KMS-11 (cell line): ENCODE measurements around the gene DNAJC28.

Experiments
- H2AFZ ChIP-seq: fragments of 200-600 bp; sonication (generic); 2 replicates; pipeline ENCODE4 v1.6.1; 2016; ENCODE audit warnings: antibody characterized with exemption, mixed run types, low read depth
- H3K27ac ChIP-seq: fragments of 200-600 bp; sonication (generic); 2 replicates; pipeline ENCODE4 v1.6.1; 2016; ENCODE audit warnings: mild to moderate bottlenecking, mixed run types
- H3K27me3 ChIP-seq: fragments of 200-600 bp; sonication (generic); 2 replicates; pipeline ENCODE4 v1.6.1; 2017; ENCODE audit warnings: mild to moderate bottlenecking, low read depth, mixed run types, moderate library complexity; ENCODE audit not compliant: insufficient read depth
- H3K36me3 ChIP-seq: fragments of 200-600 bp; sonication (generic); 2 replicates; pipeline ENCODE4 v1.6.1; 2017; ENCODE audit warnings: mild to moderate bottlenecking, mixed run types; ENCODE audit not compliant: insufficient read depth
- H3K4me1 ChIP-seq: fragments of 200-600 bp; sonication (generic); 2 replicates; pipeline ENCODE4 v1.6.1; 2016; ENCODE audit warnings: mild to moderate bottlenecking, low read depth, mixed run types; ENCODE audit not compliant: poor library complexity, severe bottlenecking
- H3K4me2 ChIP-seq: fragments of 200-600 bp; sonication (generic); 2 replicates; pipeline ENCODE4 v1.7.0; 2016; ENCODE audit warnings: mild to moderate bottlenecking, mixed run types
- H3K4me3 ChIP-seq: fragments of 200-600 bp; sonication (generic); IDR thresholded peaks from 2 replicates; pipeline ENCODE4 v1.6.1; 2017; ENCODE audit warnings: low read depth, low read length, mixed read lengths; ENCODE audit not compliant: insufficient read depth
- H3K79me2 ChIP-seq: fragments of 200-600 bp; sonication (generic); 2 replicates; pipeline ENCODE4 v1.6.1; 2016; ENCODE audit warnings: low read depth, mixed run types; ENCODE audit not compliant: insufficient read depth
- H3K9ac ChIP-seq: fragments of 200-600 bp; sonication (generic); 2 replicates; pipeline ENCODE4 v1.6.1; 2016; ENCODE audit warnings: mild to moderate bottlenecking, mixed run types
- H4K20me1 ChIP-seq: fragments of 200-600 bp; sonication (generic); 2 replicates; pipeline ENCODE4 v1.6.1; 2016; ENCODE audit warnings: mild to moderate bottlenecking, mixed run types; ENCODE audit not compliant: insufficient read depth
- TF ChIP-seq, protein P1 (sequence below): fragments of 200-600 bp; sonication (generic); conservative IDR thresholded peaks from 2 replicates; pipeline ENCODE4 v1.6.1; 2017; ENCODE audit warnings: low read depth, mild to moderate bottlenecking, antibody characterized with exemption, low read length, moderate library complexity, mixed read lengths

Gene DNAJC28

DNA sequence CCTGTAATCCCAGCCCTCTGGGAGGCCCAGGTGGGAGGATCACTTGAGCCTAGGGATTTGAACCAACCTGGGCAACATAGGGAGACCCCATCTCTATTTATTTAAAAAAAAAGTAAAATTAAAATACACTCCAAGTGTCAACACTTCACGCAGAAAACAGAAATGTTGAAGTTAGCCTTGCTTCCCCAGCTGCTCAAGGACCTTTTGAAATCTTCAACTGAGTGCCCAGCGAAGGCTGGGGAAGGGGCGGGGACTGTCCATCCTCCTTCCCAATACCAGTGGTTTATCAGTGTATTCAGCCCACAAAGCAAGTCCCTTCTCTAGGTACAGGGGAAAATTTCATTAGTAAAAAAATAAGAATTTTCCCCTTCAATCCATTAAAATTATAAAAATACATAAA is 2.2 kb upstream of the DNAJC28 start:
- Histone ChIP-seq H3K79me2 (no peaks in the 10 kb centered on the region), H3K27ac (no peak overlapping the region), H3K36me3 (no peaks in the 10 kb centered on the region), H3K4me1 (peaks cover 15% of the 10 kb centered on the region), H3K9ac (no peak overlapping the region), H3K27me3 (no peaks in the 10 kb centered on the region; the same call in 1 of the 2 replicates), H2AFZ (no peak overlapping the region), H4K20me1 (no peaks in the 10 kb centered on the region), H3K4me3 (no peak overlapping the region), H3K4me2 (no peak overlapping the region)
- TF ChIP-seq, protein P1, sequence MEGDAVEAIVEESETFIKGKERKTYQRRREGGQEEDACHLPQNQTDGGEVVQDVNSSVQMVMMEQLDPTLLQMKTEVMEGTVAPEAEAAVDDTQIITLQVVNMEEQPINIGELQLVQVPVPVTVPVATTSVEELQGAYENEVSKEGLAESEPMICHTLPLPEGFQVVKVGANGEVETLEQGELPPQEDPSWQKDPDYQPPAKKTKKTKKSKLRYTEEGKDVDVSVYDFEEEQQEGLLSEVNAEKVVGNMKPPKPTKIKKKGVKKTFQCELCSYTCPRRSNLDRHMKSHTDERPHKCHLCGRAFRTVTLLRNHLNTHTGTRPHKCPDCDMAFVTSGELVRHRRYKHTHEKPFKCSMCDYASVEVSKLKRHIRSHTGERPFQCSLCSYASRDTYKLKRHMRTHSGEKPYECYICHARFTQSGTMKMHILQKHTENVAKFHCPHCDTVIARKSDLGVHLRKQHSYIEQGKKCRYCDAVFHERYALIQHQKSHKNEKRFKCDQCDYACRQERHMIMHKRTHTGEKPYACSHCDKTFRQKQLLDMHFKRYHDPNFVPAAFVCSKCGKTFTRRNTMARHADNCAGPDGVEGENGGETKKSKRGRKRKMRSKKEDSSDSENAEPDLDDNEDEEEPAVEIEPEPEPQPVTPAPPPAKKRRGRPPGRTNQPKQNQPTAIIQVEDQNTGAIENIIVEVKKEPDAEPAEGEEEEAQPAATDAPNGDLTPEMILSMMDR, result no peak

DNA sequence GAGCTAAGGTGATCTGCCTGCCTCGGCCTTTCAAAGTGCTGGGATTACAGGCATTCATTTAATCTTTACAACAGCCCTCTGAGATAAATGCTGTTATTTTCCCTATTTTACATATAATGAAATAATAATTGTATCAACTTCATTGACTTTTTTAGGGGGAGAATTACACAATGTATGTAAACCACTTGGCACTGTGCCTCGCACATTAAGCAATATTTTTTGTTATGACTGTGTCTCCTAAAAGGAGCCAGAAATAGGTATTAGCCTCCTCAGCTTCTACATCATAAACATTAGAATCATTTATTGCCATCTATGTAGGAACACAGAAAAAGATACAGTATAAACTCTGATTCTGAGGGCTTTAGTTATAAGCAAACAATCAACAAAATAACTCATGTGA is 1.1 kb upstream of the DNAJC28 start:
- no peaks in the 10 kb centered on the region for H3K79me2 ChIP-seq
- no peaks in the 10 kb centered on the region for H3K36me3 ChIP-seq
- H3K27ac ChIP-seq, result no peak overlapping the region
- H2AFZ ChIP-seq, result peak overlapping the region; percentile 96; the same call in 1 of the 2 replicates
- H3K4me2 ChIP-seq, result peak overlapping the region; percentile 89; the same call in 1 of the 2 replicates
- no peaks in the 10 kb centered on the region for H4K20me1 ChIP-seq
- TF ChIP-seq, protein P1, result no peak
- H3K9ac ChIP-seq, result no peak overlapping the region
- H3K4me1 ChIP-seq, result peaks cover 15% of the 10 kb centered on the region
- no peaks in the 10 kb centered on the region; the same call in 1 of the 2 replicates for H3K27me3 ChIP-seq
- no peak overlapping the region for H3K4me3 ChIP-seq

DNA sequence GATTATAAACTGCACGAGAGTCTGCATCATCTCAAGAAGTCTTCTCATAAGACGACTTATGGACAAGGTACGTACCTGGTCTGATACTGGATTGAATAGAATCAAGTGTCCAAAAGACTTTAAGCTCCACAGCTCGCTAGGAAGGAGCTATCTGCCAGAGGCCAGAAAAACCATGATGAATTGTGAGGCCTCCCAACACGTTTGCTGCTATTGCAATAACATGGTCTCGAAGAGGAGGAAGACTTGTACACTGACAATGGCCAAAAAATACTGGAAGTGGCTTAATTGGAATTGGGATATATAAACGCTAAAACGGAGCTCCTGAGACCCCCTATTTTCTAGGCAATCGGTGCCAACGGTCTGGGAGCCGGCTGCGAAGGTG is 534 bp downstream of the DNAJC28 start:
- no peak overlapping the region for H3K27ac ChIP-seq
- H3K4me1 ChIP-seq, result peaks cover 15% of the 10 kb centered on the region
- H3K9ac ChIP-seq, result no peak overlapping the region; the same call in 1 of the 2 replicates
- peak overlapping the region; percentile 96 for H2AFZ ChIP-seq
- H3K4me2 ChIP-seq, result peak overlapping the region; percentile 89
- H4K20me1 ChIP-seq, result no peaks in the 10 kb centered on the region
- peak overlapping the region; percentile 15 for H3K4me3 ChIP-seq
- H3K36me3 ChIP-seq, result no peaks in the 10 kb centered on the region
- TF ChIP-seq, protein P1, result no peak
- no peaks in the 10 kb centered on the region for H3K79me2 ChIP-seq
- no peaks in the 10 kb centered on the region; the same call in 1 of the 2 replicates for H3K27me3 ChIP-seq

DNA sequence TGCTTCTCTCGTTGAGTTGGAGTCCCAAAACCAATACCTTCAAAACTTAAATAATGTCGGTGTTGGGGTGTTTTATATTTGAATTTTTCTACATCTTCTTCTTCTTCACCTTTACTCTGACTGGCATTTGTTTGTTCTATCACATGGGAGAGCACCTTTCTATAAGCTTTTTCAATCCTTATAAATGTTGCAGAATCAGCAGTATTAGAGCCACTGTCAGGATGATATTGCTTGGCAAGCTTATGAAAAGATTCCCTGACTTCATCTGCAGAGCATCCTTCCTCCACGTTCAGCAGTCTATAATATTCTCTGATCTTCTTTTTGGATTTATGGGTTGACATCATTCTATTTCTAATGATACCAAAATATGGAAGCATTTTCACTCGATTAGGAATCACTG is 2.6 kb downstream of the DNAJC28 start:
- TF ChIP-seq, protein P1, result no peak
- Histone ChIP-seq H3K9ac (no peak overlapping the region), H3K4me1 (peaks cover 15% of the 10 kb centered on the region)

DNA sequence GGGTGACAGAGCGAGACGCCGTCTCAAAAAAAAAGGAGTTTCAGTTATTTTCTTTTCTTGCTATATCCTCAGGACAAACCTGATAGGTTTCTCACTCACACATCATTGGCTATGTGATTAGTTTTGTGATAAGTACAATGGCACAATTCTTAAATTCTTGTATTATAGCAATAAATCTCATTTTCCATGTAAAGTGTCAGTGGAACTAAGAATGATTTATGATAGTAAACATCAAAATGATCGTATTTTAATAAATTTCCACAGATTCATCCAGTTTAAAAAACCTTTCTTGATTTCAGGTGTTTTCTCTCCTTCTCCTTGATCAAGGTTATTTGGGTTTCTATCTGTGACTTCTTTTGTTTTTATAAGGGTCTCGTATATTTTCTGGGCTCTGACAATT is 3.5 kb downstream of the DNAJC28 start:
- Histone ChIP-seq H3K36me3 (no peaks in the 10 kb centered on the region), H3K27ac (no peak overlapping the region), H3K9ac (no peak overlapping the region), H3K27me3 (no peaks in the 10 kb centered on the region), H3K4me1 (peaks cover 15% of the 10 kb centered on the region), H3K4me2 (no peak overlapping the region), H3K4me3 (no peak overlapping the region), H3K79me2 (no peaks in the 10 kb centered on the region), H2AFZ (no peak overlapping the region), H4K20me1 (no peaks in the 10 kb centered on the region)
- TF ChIP-seq, protein P1, result no peak

More for the DNA sequence above, 2.6 kb downstream of the DNAJC28 start:
- Histone ChIP-seq H3K4me2 (no peak overlapping the region), H3K79me2 (no peaks in the 10 kb centered on the region), H4K20me1 (no peaks in the 10 kb centered on the region), H3K4me3 (no peak overlapping the region), H2AFZ (no peak overlapping the region), H3K27ac (no peak overlapping the region), H3K36me3 (no peaks in the 10 kb centered on the region), H3K27me3 (no peaks in the 10 kb centered on the region)
